Keratinocyte (primary cell): ENCODE data around the gene GRIA4.

ENCODE experiments used
- EZH2 ChIP-seq: IDR thresholded peaks from one replicate; pipeline ENCODE4 v1.6.1; 2012; ENCODE audit warnings: inconsistent platforms, mild to moderate bottlenecking, low read length, moderate library complexity
- TF ChIP-seq, protein P1 (sequence below), 3 experiments: IDR thresholded peaks in 1 of 3; conservative IDR thresholded peaks in 1 of 3; optimal IDR thresholded peaks in 1 of 3; 2 replicates in 2 of 3; 3 replicates in 1 of 3; pipeline versions ENCODE3 to v1.5.1; 2011; ENCODE audit warnings: low read length in 3 of 3, mild to moderate bottlenecking in 3 of 3, moderate library complexity in 2 of 3, control low read depth in 1 of 3, inconsistent platforms in 1 of 3; ENCODE audit not compliant: insufficient read depth in 2 of 3; ENCODE audit errors: extremely low read depth in 1 of 3

GRCh38 chr11:105636496-105636895 lies 26.6 kb downstream of the GRIA4 start:
- TF ChIP-seq EZH2, result no peak
- TF ChIP-seq, protein P1, sequence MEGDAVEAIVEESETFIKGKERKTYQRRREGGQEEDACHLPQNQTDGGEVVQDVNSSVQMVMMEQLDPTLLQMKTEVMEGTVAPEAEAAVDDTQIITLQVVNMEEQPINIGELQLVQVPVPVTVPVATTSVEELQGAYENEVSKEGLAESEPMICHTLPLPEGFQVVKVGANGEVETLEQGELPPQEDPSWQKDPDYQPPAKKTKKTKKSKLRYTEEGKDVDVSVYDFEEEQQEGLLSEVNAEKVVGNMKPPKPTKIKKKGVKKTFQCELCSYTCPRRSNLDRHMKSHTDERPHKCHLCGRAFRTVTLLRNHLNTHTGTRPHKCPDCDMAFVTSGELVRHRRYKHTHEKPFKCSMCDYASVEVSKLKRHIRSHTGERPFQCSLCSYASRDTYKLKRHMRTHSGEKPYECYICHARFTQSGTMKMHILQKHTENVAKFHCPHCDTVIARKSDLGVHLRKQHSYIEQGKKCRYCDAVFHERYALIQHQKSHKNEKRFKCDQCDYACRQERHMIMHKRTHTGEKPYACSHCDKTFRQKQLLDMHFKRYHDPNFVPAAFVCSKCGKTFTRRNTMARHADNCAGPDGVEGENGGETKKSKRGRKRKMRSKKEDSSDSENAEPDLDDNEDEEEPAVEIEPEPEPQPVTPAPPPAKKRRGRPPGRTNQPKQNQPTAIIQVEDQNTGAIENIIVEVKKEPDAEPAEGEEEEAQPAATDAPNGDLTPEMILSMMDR (optimal IDR thresholded peaks at IDR 0.05 in 1 of 3, IDR thresholded peaks at IDR 0.05 in 1 of 3, conservative IDR thresholded peaks at IDR 0.05 in 1 of 3; ENCODE audit: extremely low read depth in 1 of 3, insufficient read depth in 2 of 3, low read length in 3 of 3), result no peak
